HG02943 (cell line): Measurements from ENCODE around the gene FPGT.
"Not testable (repeated sequence)": the region's sequence is repeated elsewhere in the genome, so short reads cannot be mapped to it uniquely, and the experiment has no call there.

Experiments used
- ATAC-seq: cut with Tn5 transposase; IDR thresholded peaks from one replicate; pipeline ENCODE4 v1.9.1; 2021; ENCODE audit warnings: mild to moderate bottlenecking, low read depth, moderate library complexity; ENCODE audit not compliant: unreplicated experiment

FPGT gene

DNA sequence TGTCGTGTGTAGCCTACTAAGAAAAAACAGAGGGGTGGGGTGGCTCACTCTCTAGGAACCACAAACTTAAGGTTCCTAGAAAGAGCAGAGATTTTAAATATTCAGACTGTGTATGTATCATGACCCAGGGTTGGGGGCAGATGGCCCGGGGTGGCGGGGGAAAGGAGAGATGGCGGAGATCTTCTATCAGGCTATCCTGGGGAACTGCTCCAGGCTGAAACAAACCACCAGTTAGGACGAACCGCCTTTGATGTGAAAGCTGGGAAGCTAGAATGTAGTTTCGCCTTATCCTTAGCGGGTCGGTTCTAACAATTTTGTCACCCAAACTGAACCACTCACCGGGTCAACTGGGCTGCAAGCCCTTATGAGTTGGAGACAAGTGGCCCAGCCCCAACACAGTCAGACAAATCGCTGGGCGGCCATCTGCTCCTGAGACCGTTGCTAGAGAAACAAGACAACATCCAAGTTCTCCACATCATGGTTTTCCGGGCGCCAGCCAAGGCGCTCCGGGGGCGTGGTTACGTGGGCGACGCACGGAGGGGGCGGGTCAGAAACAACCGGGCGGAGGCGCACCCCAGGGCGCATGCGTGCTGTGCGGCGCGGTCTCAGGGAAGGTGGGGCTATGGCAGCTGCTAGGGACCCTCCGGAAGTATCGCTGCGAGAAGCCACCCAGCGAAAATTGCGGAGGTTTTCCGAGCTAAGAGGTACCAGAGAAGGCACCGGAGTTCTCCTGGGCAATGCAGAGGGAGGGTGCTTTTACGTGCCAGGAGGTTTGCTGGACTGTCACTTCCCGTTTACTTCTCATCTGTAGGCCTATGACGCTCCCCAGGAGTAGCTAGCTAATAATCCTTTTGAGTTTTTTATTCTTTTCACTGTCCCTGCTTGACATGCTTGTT, at the start of gene FPGT, which contains the start of gene LRRIQ3:
Gene FPGT, plus strand, starts transcription at position 586 of the 896 bp plus-strand sequence. Its CDS starts 37 bp downstream, at position 623.
Gene LRRIQ3, minus strand, starts transcription at position 520 of the 896 bp plus-strand sequence. CDS start 14,492 bp downstream, outside the sequence.
- ATAC-seq = peak; percentile 97

DNA sequence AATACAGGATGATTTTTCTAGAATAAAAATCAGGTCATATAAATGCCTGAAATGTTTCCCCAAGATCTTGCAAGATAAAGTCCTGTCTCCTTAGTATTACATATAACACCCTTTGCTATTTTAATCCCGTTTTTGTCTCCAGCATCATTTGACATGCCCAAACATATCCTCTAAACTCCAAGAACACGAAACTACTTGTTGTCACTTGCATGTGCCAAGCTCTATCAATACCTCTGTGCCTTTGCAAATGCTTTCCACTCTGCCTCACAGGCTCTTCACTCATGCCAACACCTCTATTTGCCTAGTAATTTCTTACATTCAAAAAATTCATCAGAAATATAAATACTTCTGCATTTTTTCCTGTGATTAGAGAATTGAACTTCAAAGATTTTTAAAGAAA, 38.0 kb upstream of the FPGT start:
- no peak for ATAC-seq

DNA sequence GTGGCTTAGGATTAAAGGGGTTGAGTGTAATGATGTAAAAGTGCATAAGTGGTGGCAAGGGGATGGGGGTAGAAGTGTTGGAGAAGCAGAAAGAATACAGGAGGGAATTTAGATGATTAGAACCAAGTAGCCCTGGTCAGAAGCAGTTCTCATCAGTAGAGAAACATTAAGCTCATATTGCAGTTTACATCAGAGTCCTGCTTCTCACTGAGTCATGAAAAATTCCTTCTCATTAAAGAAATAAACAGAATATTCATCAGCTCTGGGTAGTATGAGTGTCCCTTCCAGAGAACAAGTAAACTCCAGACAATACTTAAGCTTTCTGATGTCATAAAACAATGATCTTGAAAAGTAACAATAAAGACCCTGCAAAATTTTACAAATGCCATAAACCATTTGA, 36.5 kb upstream of the FPGT start:
- ATAC-seq = no peak

DNA sequence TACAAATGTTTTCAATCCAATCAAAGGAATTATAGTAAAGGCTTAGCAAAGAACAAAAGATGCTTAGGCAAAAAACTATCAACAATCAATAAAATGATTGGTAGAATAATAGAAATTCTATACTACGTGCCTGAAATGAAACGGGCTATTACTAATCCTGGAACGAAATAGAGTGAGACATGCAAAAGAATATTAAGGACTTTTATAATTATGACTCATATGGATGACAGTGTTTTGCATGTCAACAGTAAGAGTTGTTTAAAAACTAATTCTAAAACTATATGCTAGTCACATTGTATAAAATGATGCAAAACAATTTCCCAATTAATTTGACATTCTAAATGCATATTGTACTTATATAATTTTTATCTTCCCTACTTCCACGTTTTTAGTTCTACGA, 35.7 kb upstream of the FPGT start:
- ATAC-seq = no peak

DNA sequence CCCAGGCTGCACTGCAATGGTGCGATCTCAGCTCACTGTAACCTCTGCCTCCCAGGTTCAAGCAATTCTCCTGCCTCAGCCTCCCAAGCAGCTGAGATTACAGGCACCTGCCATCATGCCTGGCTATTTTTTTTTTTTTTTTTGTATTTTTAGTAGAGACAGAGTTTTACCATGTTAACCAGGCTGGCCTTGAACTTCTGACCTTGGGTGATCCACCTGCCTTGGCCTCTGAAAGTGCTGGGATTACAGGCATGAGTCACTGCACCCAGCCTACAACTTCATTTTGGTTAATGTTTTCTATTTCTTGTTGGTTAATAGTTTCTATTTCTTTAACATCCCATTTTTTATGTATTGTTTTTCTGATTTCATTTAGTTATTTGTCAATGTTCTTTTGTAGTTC, 23.6 kb upstream of the FPGT start:
- not testable (repeated sequence) for ATAC-seq

DNA sequence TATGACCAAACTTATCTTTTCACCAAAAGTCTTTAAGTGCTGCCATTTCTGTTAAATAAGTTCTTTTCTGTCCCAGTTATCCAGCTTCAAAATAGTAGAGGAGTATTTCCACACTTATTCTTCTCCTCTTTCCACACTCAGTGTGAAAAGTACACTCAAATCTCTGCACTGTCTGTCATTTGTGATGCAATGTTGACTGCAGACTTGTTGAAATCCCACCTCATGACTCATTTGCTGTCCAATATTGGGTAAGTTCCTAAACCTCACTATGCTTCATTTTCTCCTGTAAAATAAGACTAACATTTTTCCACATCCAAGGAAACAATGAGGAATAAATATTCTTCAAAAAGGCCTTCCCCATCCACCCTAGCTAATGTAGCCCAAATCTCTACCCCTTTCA, 17.6 kb upstream of the FPGT start:
- no peak for ATAC-seq

DNA sequence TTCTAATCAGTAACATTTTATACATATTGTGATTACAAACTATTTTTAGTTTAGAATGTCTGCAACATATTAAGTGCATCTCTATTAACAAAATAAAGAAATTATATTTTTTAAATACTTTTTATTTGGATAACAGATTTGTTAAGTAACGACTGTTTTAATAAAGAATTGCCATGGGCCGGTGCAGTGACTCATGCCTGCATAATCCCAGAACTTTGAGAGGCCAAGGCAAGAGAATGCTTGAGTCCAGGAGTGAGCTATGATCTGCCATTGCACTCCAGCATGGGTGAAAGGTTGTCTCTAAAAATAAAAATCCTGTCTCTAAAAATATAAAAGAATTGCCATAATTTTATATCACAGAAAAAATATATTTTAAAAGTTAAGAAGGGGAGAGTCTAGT, 4.1 kb upstream of the FPGT start:
- no peak for ATAC-seq

DNA sequence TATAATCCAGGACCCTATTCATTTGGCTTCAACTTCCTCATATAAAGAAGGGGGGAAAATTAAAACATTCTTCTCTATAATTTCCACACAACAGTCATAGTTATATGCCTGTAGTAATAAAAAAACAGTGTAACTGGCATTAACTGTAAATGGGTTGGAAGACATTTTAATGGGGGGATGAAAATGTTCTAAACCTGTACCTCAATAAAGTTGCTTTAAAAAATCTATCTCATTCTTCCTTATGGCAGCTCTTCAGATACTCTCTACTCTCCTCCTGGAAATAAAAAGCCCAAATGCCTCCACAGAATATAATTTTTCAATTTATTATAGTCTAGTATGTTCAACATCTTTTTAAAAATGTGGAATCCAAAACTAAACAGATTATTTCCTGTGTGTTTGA, 2.7 kb upstream of the FPGT start:
- ATAC-seq = no peak

DNA sequence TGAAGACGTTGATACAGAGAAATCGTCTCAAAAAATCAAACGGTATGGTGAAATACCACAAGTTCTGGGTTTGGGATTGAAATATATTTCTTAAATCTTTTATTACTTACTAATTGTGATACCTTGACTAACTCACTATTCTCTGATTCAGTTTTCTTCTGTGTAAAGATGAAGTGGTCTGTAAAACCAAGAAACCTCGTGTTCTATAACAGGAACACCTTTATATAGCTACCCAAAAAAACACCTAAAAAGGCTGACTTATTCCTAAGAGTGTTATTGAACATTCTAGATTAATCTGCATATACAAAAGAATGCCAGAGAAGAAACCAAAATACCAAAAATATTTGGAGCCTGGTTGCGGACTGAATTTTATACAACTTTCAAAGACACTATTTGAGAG, 787 bp upstream of the FPGT start:
- no peak for ATAC-seq

DNA sequence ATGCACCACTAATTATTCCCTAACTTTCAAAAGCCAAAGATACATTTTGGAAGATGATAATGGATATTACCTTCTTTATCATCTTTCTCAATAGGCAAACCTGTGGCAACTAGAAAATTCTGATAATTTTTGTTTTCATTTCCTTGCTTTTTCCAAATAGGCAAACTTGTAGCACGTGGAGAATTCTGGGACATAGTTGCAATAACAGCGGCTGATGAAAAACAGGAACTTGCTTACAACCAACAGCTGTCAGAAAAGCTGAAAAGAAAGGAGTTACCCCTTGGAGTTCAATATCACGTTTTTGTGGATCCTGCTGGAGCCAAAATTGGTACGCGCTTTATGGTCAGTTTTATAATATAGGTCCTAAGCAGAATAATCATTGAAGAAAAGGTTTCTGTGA, 1.5 kb downstream of the FPGT start:
- no peak for ATAC-seq

DNA sequence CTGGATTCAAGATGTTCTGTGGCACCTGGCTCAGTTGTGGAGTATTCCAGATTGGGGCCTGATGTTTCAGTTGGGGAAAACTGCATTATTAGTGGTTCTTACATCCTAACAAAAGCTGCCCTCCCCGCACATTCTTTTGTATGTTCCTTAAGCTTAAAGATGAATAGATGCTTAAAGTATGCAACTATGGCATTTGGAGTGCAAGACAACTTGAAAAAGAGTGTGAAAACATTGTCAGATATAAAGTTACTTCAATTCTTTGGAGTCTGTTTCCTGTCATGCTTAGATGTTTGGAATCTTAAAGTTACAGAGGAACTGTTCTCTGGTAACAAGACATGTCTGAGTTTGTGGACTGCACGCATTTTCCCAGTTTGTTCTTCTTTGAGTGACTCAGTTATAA, 7.2 kb downstream of the FPGT start:
- no peak for ATAC-seq

DNA sequence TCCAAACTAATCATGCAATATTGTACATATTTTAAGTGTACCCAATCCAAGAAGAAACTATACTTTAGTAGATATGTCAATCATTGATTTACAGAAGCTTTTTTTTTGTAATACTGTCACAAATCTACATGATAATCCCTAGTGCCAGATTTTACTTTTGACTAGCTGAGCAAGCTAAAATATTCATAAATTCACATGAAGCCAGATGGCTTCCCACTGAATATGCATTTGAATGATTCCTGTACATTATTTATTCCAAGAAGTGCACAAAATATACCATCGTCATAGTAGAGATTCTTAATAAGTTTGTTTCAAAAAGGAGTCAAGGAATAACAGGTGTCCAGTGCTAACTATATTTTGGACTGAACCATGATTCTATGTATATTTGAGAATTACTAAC, 17.2 kb downstream of the FPGT start:
- no peak for ATAC-seq

DNA sequence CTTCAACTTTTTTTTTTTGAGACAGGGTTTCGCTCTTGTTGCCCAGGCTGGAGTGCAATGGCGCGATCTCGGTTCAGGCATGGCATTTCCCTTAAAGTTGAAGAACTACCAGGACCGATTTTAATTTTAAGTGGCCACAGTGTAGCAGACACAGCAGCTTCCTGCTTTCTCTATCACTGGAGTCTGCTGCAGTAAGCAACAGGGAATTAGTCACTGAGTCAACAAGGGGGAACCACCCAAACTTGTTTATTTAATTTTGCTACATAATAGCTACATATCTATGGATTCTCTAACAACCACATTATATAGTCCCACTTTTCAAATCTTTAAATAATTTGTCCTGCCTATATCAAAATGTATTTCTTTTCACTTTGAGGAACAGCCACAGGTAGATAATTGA, 24.7 kb downstream of the FPGT start:
- no peak for ATAC-seq

DNA sequence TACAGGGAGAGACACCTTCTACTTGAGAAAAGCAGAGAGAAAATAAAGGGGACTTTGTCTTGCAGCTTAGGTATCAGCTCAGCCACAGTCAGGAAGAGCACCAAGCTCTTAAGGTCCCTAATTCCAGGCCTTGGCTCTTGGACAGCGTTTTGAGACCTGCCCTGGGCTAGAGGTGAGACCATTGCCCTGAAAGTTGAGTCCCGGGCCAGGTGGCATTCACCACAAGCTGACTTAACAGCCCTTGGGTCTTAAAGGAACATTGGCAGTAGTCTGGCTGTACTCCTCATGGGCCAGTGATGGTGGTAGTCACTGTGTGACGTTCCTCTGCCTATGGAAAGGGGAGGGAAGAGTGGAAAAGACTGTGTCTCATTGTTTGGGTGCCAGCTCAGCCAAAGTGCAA, 25.4 kb downstream of the FPGT start:
- no peak for ATAC-seq

DNA sequence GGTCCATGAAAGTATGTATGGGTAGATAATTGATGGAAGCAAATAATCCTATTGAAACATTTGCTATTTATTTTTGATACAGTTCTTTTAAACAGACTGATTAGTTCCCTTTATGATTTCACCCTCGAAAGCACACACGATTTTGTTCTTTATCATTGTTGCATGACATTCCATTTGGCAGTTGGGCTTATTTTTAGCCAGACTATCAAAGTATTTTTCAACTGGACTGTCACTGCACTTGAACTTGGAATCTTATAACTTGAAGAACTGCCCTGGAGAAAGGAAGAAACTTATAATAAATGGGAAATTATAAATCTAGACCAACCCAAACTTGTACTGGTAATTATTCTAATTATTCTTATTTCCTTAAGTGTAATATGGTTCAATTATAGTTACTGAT, 37.1 kb downstream of the FPGT start, which contains the start of gene TNNI3K:
Gene TNNI3K, plus strand, starts transcription at position 235 of the 400 bp plus-strand sequence. Its CDS starts 65 bp downstream, at position 300.
- no peak for ATAC-seq

DNA sequence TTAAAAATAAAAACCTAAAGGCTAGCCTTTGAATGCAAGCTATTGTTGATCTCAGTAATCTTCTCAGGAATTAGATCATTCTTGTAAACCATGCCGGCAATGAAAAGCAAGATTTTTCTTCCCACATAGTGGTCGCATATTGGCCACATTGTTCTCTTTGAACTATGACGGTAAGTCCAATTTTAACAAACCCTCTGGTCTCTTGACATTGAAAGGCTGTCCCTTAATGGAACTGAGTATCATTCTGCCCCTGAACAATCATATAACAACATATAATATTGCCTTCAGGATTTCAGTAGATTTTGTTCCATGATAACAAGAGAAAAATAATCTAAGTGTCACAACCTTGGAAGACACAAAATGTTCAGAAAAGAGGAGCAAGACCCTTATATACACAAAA, 38.4 kb downstream of the FPGT start:
- ATAC-seq = no peak

DNA sequence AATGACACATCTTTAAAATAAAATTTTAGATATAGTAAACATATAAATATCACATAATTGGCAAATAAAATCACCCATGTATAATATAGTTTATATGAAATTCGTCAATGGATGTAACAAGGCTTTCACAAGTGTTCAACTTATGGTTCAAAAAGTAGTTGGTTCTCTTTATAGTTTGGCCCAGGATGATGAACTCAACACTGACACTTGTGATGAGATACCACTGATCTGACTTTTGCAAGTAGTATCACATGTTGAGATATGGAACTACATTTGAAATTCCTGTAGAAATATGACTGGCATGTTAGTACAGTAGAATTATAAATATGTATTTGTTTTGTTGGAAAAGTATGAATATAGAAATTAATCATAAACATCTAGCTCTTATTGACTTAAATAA, 39.0 kb downstream of the FPGT start:
- no peak for ATAC-seq

DNA sequence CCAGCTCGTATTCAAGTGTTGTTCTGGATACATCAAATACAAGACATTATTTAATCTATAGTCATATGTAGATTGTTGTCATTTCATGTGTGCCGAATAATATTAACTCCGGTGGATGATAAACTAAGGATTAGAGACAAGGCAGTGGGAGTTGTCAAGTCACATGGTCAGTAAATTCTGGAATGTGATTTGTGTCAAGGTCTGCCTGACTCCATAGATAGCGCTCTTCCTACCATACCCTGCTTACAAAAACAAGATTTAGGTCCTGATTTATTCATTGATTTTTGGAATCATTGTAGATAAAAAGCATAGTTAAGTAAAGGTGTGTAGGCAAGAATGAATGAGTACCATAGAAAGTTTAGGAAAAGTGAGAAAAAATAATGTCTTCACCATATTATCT, 39.7 kb downstream of the FPGT start:
- no peak for ATAC-seq

DNA sequence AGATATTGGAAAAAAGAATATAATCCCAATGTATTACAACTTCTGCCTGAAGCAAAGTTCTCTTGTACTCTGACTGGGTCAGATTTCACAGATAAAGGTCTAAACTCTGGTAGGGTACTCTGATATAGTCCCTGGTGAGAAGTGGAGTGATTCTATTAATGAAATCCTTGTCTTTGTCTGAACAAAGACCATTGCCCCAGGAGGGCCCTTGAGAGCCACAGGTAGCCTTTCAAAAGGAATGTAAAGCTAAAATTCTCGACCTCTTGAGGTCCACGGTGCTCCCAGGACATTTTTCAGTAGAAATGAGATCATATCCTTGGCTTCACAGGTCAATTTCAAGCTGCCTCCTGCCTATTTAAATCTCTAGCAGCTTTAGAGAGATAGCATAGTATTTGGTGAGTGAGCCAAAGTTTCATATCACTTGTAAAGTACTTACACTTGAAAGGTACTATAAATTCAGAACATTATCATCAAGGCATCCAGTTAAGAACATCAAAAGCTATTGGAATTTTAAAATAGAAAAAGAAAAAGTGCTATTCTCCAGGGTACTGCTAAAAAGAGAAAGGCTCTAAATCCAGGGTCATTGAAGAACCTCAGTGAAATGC, 47.2 kb downstream of the FPGT start:
- no peak for ATAC-seq

DNA sequence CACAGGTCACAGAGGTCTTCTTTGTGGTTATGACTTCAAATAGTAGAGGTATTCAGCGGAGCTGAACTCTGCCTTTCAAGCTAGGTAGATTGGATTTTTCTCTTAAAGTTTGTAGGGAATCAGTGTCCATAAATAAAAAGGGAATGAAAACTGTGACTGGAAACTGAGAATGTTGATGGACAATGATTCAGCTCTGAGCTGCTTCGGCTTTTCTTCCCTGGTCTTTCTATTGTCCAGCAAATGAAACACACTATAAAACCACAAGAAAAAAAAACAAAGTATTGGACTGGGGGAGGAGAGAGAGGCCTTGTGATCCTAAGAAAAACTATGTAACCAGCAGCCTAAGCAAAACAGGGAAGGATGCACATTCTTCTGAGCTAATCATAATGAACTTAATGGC, 48.3 kb downstream of the FPGT start:
- ATAC-seq = no peak

DNA sequence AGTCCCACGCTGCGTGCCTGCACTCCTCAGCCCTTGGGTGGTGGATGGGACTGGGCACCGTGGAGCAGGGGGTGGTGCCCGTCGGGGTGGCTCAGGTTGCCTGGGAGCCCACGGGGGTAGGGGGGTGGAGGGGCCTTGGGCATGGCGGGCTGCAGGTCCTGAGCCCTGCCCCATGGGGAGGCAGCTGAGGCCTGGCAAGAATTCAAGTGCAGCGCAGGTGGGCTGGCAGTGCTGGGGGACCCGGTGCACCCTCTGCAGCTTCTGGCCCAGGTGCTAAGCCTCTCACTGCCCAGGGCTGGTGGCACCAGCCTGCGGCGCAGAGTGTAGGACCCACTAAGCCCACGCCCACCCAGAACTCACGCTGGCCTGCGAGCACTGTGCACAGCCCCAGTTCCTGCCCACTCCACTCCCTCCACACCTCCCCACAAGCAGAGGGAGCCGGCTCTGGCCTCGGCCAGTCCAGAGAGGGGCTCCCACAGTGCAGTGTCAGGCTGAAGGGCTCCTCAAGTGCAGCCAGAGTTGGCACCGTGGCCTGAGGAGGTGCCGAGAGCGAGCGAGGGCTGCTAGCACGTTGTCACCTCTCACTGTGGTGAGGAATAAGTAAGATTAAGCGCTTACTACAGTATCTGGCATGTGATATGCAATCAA, 50.0 kb downstream of the FPGT start:
- no peak for ATAC-seq
